Non-pigmented ciliary epithelial cell (primary cell): ENCODE results near the gene NHLH1.
A peak's percentile ranks its signal among the peaks of the same experiment; 100 is the strongest.

ENCODE experiments used
- DNase-seq: peaks from one replicate; pipeline ENCODE4 v3.0.0-alpha.2; 2010; ENCODE audit warnings: low read depth

The NHLH1 gene

GRCh38 chr1:160359559-160360226, 7.2 kb upstream of the NHLH1 start:
- DNase-seq, result no peak

DNA sequence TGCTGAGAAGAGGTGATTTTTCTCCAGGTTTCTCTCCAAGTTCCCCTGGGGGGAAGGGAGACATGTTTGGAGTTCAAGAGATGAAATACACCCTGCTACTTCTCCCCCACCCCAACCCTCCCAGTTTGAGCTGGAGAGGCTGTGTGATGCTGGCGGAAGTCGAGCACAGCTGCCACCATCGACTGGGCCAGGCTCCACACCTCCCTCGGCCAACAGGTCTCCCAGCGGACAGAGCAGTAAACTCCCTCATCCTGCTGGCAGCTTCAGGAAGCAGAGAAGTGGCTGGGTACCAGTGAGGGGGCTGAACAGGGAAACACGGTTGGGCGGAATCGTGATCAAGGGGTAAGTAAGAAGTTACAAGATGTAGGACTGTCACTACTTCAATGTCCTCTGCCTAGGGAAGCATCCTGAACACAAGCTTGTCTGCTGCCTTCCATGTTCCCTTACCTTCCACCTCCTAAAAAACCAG, 6.6 kb upstream of the NHLH1 start:
- DNase-seq, result no peak

DNA sequence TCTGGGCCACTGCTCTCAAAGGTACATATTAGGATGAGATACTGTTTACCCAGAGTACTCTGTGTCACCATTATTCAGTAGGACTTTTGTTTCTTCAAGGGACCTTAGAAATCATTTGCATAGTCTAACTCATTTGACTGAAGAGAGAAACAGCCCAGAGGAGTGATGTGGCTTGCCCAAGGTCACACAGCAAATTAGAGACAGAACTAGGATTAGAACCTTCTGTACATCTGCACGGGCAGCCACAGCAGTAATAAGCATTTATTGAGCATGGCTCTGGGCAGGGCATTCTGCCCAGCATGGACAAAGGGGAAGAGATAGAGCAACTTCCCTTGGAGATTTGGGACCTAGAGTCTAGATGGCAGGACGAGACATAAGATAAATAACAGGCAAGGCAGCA, 5.7 kb upstream of the NHLH1 start:
- no peak for DNase-seq

DNA sequence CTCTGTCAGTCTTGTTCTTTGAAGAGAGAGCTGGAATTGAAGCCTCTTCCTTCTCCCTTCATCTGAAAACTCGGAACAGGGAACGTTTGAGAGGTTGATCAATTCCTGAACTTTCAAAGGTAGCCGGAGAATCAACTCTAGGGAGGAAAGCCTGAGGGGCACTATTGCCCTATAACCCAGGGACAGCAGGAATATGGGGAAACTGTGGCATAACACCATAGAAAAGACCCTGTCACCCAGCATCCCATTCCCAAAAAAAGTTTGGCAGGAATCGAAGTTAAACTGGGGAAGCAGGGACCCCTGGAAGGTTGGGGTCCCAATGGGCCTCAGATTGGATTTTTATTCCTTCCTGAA, 5.1 kb upstream of the NHLH1 start:
- DNase-seq, result no peak

DNA sequence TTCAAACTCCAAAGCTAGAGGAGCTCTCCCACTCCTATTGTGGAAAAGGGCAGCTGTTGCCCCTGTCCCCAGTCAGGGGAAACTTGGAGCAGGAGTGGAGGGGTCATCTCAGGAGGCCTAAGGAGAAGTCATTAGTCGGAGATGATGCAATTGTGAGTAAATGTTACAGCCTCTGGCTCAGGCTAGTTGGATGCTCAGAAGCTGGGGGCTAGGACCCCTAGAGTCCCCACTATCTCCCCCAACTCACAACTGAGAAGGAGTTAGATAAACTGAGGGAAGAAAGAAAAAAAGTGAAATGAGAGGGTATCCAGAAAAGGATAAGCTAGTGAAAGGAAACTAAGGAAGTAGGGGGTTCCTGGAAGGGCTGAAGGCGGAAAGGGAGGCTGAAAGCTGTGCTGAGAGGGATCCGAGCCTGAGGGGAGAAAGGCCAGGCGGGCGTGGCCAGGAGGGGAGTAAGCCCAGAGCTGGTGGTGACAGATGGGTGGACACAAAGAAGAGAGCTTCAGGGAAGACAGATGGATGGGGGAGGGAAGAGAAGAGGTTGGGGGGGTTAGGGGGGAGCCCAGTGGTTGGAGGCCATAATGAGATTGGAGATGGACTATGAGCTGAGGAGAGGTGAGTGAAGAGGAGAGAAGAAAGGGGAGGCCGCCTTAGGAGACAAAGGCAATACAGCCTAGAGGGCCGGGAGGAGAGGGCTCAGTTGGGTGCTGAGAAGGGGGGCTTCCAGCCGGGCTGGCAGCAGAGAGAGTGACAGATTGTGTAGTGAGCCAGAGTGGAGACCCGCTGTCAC, 4.5 kb upstream of the NHLH1 start:
- DNase-seq, result no peak

DNA sequence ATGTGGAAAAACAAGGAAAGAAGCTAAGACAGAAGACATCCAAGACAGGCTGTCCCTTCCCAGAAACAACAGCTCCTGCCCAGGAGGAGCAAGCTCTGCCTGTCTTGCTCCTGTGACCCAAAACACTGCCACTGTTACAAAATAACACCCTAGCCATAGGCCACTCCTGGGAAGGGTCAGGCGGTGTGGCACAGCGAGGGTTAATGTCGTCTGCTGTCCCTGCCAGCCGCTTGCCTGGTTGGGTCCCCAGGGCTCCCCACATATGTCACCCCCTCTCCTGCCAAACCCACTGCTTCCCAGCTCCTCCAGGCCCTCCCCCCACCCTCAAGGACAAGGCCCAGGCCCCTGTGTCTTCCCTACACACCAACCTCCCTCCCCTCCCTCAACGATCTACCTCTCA, 3.9 kb upstream of the NHLH1 start:
- DNase-seq, result no peak

- DNase-seq, result no peak
Observed at GRCh38 chr1:160363951-160364735, 2.7 kb upstream of the NHLH1 start.

DNA sequence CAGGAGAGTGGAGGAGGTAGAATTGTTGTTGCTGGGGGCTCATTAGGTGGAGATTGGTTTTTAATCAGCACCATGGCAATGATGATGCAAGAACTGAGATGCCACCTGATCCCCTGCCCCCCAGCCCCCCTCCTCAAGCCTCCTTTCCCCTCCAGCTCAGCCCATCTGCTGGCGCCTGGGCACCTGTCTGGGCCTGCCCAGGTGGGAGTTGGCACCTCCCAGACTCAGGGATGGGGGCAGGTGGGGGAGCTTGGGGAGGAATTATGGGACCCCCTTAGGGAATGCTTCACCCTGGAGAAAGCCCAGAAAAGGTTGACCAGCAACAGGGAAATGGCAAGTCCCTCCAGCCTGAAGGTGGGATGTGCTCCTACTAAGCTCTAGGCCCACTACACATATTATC, 1.5 kb upstream of the NHLH1 start:
- no peak for DNase-seq

- DNase-seq, result no peak
Observed at GRCh38 chr1:160367516-160367900, 637 bp downstream of the NHLH1 start.

- DNase-seq, result no peak
Observed at GRCh38 chr1:160367934-160368923, 1.4 kb downstream of the NHLH1 start.

GRCh38 chr1:160369087-160369486, 2.2 kb downstream of the NHLH1 start:
- DNase-seq, result no peak

DNA sequence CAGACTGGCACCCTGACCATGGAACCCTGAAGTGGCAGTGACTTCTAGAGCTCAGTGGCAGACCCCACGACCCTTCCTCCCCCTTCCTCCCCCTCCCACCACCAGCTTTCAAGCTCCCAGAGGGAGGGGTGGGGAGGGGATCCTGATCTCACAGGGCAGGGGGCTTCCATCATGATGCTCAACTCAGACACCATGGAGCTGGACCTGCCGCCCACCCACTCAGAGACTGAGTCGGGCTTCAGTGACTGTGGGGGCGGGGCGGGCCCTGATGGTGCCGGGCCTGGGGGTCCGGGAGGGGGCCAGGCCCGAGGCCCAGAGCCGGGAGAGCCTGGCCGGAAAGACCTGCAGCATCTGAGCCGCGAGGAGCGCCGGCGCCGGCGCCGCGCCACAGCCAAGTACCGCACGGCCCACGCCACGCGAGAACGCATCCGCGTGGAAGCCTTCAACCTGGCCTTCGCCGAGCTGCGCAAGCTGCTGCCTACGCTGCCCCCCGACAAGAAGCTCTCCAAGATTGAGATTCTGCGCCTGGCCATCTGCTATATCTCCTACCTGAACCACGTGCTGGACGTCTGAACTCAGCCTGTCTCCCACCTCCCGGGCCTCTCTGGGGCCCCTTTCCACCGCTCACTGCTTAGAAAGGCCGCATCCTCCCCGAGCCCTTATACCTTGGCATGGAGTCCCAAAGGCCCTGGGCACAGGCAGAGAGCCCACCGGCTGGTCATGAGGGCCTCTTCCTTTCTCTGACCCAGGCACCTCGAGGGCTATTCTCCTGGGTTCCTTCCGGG, 3.9 kb downstream of the NHLH1 start:
- DNase-seq, result no peak

DNA sequence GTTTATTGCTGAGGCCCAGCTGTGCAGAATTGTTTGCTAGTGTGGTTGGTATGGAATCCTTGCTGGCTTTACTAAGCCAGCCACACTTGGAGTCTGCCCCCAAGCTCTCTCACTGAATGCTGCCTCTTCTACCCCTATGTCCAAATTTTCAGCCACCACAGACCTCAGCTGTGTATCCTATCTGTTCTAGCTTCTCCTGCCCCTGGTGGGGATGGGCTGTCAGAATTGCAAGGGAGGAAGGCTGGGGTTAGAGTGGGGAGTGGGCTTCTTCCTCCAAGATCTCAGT, 4.4 kb downstream of the NHLH1 start:
- DNase-seq, result no peak

GRCh38 chr1:160371756-160372155, 4.9 kb downstream of the NHLH1 start:
- no peak for DNase-seq

GRCh38 chr1:160373696-160374095, 6.8 kb downstream of the NHLH1 start:
- no peak for DNase-seq

DNA sequence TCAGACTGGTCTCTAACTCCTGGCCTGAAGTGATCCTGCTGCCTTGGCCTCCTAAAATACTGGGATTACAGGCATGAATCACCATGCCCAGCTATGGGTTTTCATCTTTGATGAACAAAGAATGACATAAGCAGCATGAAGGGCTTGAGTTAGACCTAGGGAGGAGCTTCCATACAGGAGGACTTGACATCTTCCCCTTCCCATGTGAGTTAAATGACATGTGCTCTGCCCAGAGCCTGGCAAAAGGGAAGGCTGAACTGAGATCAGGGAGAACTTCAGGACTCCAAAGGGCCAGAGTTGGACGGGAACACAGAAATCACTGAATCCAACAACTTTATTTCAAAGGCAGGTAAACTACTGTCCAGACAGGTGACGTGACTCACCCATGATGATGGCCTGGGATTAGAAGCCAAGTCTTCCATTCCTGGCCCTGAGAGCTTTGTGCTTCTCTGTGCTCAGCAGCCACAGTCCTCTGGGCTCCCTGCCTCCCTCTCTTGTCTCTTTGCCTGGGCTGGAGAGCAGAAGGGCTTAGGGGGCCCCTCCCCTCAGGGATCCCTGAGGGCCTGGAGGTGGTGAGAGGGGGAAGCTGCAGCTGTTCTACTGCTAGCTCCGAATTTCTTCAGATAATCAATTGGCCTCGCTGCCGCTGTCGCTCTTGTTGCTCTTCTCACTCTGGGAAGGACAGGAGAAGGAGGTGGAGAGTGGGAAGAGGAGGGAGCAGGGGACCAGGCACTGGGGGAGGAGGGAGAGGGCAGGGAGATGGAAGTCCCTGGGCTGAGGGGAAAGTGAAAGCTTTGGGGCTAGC, 7.6 kb downstream of the NHLH1 start:
- DNase-seq, result no peak

GRCh38 chr1:160375788-160376524, 9.1 kb downstream of the NHLH1 start:
- DNase-seq, result no peak

- DNase-seq, result peak; percentile 42
Observed at GRCh38 chr1:160376525-160377131, 9.8 kb downstream of the NHLH1 start.

DNA sequence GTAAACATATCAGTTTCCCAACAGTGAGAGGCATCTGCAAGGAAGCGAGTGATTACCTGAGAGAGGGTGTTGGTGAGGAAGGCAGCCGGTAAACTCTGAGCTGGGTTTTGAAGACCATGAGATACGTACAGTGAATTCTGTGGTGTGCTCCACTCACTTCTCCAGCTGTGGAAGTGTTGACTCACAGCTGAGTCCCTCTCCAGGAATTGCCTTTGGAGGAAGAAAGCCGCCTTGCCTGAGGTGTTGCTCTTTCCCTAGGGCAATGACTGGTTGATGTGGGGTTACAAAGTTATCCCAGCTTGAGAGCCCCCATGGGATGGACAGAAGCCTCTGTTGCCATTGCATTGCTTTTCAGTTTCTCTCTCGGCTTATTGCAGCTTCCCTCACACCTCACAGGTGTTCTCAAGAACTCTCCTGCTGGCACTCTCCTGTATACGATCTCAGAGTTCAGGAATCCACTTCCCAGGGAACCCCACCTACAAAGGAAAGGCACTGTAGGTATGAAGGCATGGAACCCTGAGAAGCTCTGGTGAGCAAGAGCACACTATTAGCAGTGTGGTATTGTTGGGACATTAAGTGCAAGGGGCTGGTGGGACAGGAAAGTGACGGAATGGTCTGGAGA, 10.8 kb downstream of the NHLH1 start:
- DNase-seq, result no peak
